ENCODE results near the gene B3GNT2.
"Not testable (repeated sequence)": the region's sequence is repeated elsewhere in the genome, so short reads cannot be mapped to it uniquely, and the experiment has no call there.

GRCh38 chr2:62268681-62269188 is 72.8 kb downstream of the B3GNT2 start:
- TF ChIP-seq CTCF (IDR thresholded peaks at IDR 0.05; ENCODE audit: insufficient read depth, low read length); SPI1 (IDR thresholded peaks at IDR 0.05; ENCODE audit: borderline replicate concordance, low read depth); REST (IDR thresholded peaks at IDR 0.05; ENCODE audit: insufficient replicate concordance, low read depth): not testable (repeated sequence)
